ENCODE results near the gene PRRX1. TPM values are rescaled to one million over a fixed set of nuclear protein-coding genes. Genes with fewer than 3 reads are reported as not detected.

The PRRX1 gene
- total RNA-seq, 1 donor from 2014 or later = 358 TPM

DNA sequence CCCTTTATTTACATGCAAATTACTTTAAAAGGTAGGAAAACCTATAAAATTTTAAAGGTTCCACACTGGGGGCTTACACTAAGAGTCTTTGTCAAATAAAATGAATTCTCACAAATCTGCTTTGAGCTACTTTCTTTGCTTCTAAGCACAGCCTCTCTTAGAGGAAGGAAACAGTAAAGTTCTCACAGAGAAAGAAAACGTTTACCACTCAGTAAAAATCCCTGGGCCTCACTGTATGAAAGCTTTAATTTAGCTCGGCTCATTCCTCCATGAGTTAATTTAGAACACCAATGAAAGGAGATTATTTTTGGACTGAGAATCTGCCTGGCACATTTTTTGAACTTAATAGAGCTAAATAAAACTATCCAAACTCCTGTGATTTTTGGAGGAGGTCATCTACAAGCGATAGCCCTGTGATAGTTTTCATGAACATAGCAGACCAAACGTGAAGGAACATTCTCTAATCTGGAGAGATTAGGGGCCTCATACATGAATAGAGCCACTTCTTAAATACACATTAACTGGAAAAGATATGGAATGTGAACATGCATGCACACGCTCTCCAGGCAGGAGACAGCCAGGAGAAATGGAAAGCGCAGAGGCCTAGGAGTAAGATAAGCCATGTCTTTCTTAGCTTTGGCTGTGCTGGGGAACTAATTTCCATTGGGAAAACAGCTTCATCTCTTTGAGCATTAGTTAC lies 32.8 kb downstream of the PRRX1 start:
- H3K9me3 Mint-ChIP-seq (ENCODE audit: unreplicated experiment) = no peaks in the 10 kb centered on the region
- peaks cover 13% of the 10 kb centered on the region for H3K36me3 Mint-ChIP-seq (ENCODE audit: unreplicated experiment)
- no peak for TF ChIP-seq CTCF (IDR thresholded peaks at IDR 0.05)
- peaks cover 93% of the 10 kb centered on the region for H3K4me1 Mint-ChIP-seq (ENCODE audit: unreplicated experiment)
- no peak overlapping the region for H3K4me3 Mint-ChIP-seq (ENCODE audit: unreplicated experiment)
- no peaks in the 10 kb centered on the region for H3K27me3 Mint-ChIP-seq (ENCODE audit: unreplicated experiment)
- no peak for DNase-seq (ENCODE audit: extremely low spot score, unreplicated experiment)
- peak overlapping the region; percentile 71 for H3K27ac Mint-ChIP-seq (ENCODE audit: unreplicated experiment)

DNA sequence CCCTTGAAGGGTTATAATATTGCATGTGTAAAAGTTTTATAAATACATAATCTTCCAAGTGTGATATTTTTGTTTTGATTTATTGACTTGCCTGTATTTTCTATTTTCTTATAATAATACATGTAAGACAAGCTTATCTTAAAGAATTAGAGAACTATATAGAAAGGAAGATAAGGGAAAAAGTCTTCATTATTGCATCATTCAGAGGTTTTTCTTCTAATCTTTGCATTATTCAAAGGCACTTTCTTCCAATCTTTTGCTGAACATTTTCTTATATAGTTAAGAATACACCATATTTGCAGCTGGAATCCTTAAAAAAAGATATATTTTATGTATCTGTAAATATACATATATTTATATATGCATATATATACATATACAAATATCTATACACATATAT lies 33.4 kb downstream of the PRRX1 start:
- Mint-ChIP-seq H3K27me3 (ENCODE audit: unreplicated experiment) (no peaks in the 10 kb centered on the region), H3K9me3 (ENCODE audit: unreplicated experiment) (no peaks in the 10 kb centered on the region), H3K27ac (ENCODE audit: unreplicated experiment) (peak overlapping the region; percentile 71), H3K4me1 (ENCODE audit: unreplicated experiment) (peaks cover 93% of the 10 kb centered on the region), H3K4me3 (ENCODE audit: unreplicated experiment) (no peak overlapping the region), H3K36me3 (ENCODE audit: unreplicated experiment) (peaks cover 17% of the 10 kb centered on the region)
- TF ChIP-seq CTCF (IDR thresholded peaks at IDR 0.05) = no peak
- DNase-seq (ENCODE audit: extremely low spot score, unreplicated experiment) = no peak

DNA sequence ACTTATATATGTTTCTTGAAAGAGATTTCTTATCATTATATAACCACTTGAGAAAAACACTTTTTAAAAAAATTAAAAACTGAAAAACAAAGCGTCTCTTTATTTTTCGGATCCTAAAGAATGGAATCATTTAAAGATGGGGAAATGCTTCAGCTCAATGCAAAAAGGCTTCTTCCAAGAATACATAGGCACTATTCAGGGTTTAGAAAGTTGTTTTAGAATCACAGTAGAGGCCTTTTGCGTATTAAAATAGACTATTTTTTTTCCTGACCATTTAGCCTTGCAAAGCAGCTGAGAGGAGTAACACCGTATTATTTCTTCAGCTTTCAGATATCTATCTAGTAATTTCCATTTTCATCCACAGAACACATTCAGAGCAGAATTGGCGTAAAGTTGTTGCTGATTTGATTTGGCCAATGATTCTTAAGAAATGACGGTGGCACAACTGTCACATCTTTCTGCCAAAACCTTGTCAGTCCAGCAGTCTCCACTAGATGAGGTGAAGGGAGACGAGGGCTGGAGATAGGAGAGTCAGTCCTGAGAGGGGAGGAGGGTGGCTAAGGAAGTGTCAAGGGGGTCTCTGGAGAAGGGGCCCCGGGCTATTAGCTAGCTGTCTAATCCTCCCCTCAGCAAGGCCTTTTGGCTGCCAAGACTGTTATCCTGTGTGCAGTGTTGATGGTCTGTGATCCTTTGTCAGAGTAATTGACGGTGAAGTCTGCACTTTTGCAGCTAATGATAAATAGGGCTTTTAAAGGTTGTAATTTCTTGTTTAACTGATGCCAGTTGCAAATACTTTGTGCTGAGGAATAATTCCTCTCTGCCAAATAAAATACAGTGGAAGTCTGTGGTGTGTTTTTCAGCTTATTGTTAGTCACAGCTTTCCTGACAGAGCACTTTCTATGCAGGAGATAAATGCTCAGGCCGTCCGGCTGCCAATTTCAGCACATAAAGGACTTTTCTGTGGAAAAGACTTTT lies 34.7 kb downstream of the PRRX1 start:
- Mint-ChIP-seq H3K4me1 (ENCODE audit: unreplicated experiment) (peaks cover 91% of the 10 kb centered on the region), H3K27ac (ENCODE audit: unreplicated experiment) (peak overlapping the region; percentile 89), H3K4me3 (ENCODE audit: unreplicated experiment) (peak overlapping the region; percentile 46), H3K36me3 (ENCODE audit: unreplicated experiment) (peaks cover 26% of the 10 kb centered on the region), H3K9me3 (ENCODE audit: unreplicated experiment) (no peaks in the 10 kb centered on the region), H3K27me3 (ENCODE audit: unreplicated experiment) (no peaks in the 10 kb centered on the region)
- DNase-seq (ENCODE audit: extremely low spot score, unreplicated experiment) = no peak
- no peak for TF ChIP-seq CTCF (IDR thresholded peaks at IDR 0.05)

GRCh38 chr1:170699696-170700095 lies 35.8 kb downstream of the PRRX1 start:
- DNase-seq (ENCODE audit: extremely low spot score, unreplicated experiment) = no peak
- Mint-ChIP-seq H3K9me3 (ENCODE audit: unreplicated experiment) (no peaks in the 10 kb centered on the region), H3K27ac (ENCODE audit: unreplicated experiment) (peak overlapping the region; percentile 88), H3K36me3 (ENCODE audit: unreplicated experiment) (peaks cover 31% of the 10 kb centered on the region), H3K27me3 (ENCODE audit: unreplicated experiment) (no peaks in the 10 kb centered on the region), H3K4me1 (ENCODE audit: unreplicated experiment) (peaks cover 89% of the 10 kb centered on the region), H3K4me3 (ENCODE audit: unreplicated experiment) (no peak overlapping the region)
- no peak for TF ChIP-seq CTCF (IDR thresholded peaks at IDR 0.05)
